Uterus (tissue), 4 donors: Measurements from ENCODE around the gene CRYL1. TPM values are rescaled to one million over a fixed set of nuclear protein-coding genes. Genes with fewer than 3 reads are reported as not detected.
A peak's percentile ranks its signal among the peaks of the same experiment; 100 is the strongest.

ENCODE experiments used
- DNase-seq, 2 donors: peaks; one replicate each; pipeline ENCODE4 v3.0.0-alpha.2; 2019 to 2020
- H3K27ac ChIP-seq, 2 donors: fragments of 200-600 bp; sonication (generic); 1 replicate in 1 of 2; 2 replicates in 1 of 2; pipeline ENCODE4 v1.5.1; 2016 to 2018
- H3K27me3 ChIP-seq, 2 donors: fragments of 200-600 bp; sonication (generic); one replicate each; pipeline ENCODE4 v1.5.1; 2018 to 2019; ENCODE audit warnings: control low read depth in 1 of 2
- H3K36me3 ChIP-seq, 2 donors: fragments of 200-600 bp; sonication (generic); one replicate each; pipeline ENCODE4 v1.5.1; 2019; ENCODE audit warnings: control low read depth in 1 of 2
- H3K4me1 ChIP-seq, 2 donors: fragments of 200-600 bp; sonication (generic); one replicate each; pipeline ENCODE4 v1.5.1; 2018 to 2019; ENCODE audit warnings: control low read depth in 1 of 2
- H3K4me3 ChIP-seq, 2 donors: fragments of 200-600 bp; sonication (generic); 1 replicate in 1 of 2; 2 replicates in 1 of 2; pipeline ENCODE4 v1.5.1; 2018 to 2019; ENCODE audit warnings: mild to moderate bottlenecking in 1 of 2
- H3K9me3 ChIP-seq, 2 donors: fragments of 200-600 bp; sonication (generic); one replicate each; pipeline ENCODE4 v1.5.1; 2019; ENCODE audit warnings: control low read depth in 1 of 2
- CTCF ChIP-seq, 4 experiments: fragments of 200-600 bp in 2 of 4; fragments of 450-650 bp in 2 of 4; sonication (generic) in 2 of 4; IDR thresholded peaks; one replicate each; pipeline ENCODE4 v1.5.1; 2016 to 2019; ENCODE audit warnings: antibody characterized with exemption in 4 of 4, mild to moderate bottlenecking in 2 of 4, moderate library complexity in 1 of 4
- POLR2A ChIP-seq, 2 donors: fragments of 450-650 bp; IDR thresholded peaks; one replicate each; pipeline ENCODE4 v1.6.1; 2016; ENCODE audit warnings: antibody characterized with exemption in 2 of 2, mild to moderate bottlenecking in 1 of 2, moderate library complexity in 1 of 2
- intact Hi-C: fragments of 100-400 bp; cut with DNase I; formaldehyde crosslinking; loops from one replicate; pipeline ENCODE4 v1.15.1; 2023; ENCODE audit warnings: low total_unique reads
- total RNA-seq, 4 donors: library from RNA; depleted of rRNA in 3 of 4; stranded (reverse); fragments of >200 nt in 3 of 4; gene quantifications; one replicate each; pipeline versions ENCODE4 v1.1.0 to v1.2.4, GENCODE V29; 2014 to 2023
- donor health status: DM: yes; HTN: yes; CAD: no.

Gene CRYL1
- total RNA-seq, 4 donors from 2014 or later = 35.6 to 90.4 (median 50.7) TPM

- no peaks in the 10 kb centered on the region for H3K36me3 ChIP-seq
- H3K4me1 ChIP-seq = no peaks in the 10 kb centered on the region
- H3K4me3 ChIP-seq = peak overlapping the region; percentile 72 to 87
- peak overlapping the region; percentile 88 to 93 for H3K27ac ChIP-seq
- H3K27me3 ChIP-seq = no peaks in the 10 kb centered on the region
- no peak for TF ChIP-seq CTCF (IDR thresholded peaks at IDR 0.05)
- no peak for TF ChIP-seq POLR2A (IDR thresholded peaks at IDR 0.05)
- no peak for DNase-seq
- H3K9me3 ChIP-seq = no peaks in the 10 kb centered on the region
- intact Hi-C loops = no loop called here
These were observed 42.3 kb upstream of the CRYL1 start for GRCh38 chr13:20567881-20568528.

GRCh38 chr13:20566898-20567874, 41.5 kb upstream of the CRYL1 start, which contains the start of gene IFT88:
TSS of gene IFT88 (plus strand) at chr13:20567157. CDS start at chr13:20574386, 7,229 bp downstream.
- intact Hi-C loops = no loop called here
- TF ChIP-seq CTCF (IDR thresholded peaks at IDR 0.05) = peak in 2 of 4 experiments; percentile 10 to 32
- TF ChIP-seq POLR2A (IDR thresholded peaks at IDR 0.05) = peak; percentile 34 to 57

GRCh38 chr13:20566468-20566897, 40.8 kb upstream of the CRYL1 start:
- Histone ChIP-seq H3K4me1 (no peaks in the 10 kb centered on the region), H3K9me3 (no peaks in the 10 kb centered on the region), H3K27me3 (no peaks in the 10 kb centered on the region), H3K27ac (peak overlapping the region; percentile 88 to 93), H3K36me3 (no peaks in the 10 kb centered on the region), H3K4me3 (peak overlapping the region; percentile 72 to 87)
- intact Hi-C loops = no loop called here
- no peak for TF ChIP-seq CTCF (IDR thresholded peaks at IDR 0.05)
- no peak for TF ChIP-seq POLR2A (IDR thresholded peaks at IDR 0.05)
- DNase-seq = peak in 1 of 2 donors; percentile 70

More at GRCh38 chr13:20566898-20567874, 41.5 kb upstream of the CRYL1 start, which contains the start of gene IFT88:
- Histone ChIP-seq H3K36me3 (no peaks in the 10 kb centered on the region), H3K27me3 (no peaks in the 10 kb centered on the region), H3K9me3 (no peaks in the 10 kb centered on the region), H3K4me3 (peak within 1 kb of the TSS; percentile 72 to 87), H3K27ac (peak within 1 kb of the TSS; percentile 88 to 93), H3K4me1 (no peaks in the 10 kb centered on the region)
- DNase-seq = peak; percentile 84 to 88

- intact Hi-C loops = no loop called here
These were observed 39.6 kb upstream of the CRYL1 start for GRCh38 chr13:20565115-20565736.

More at GRCh38 chr13:20565115-20565736, 39.6 kb upstream of the CRYL1 start:
- Histone ChIP-seq H3K9me3 (no peaks in the 10 kb centered on the region), H3K36me3 (no peaks in the 10 kb centered on the region), H3K4me3 (no peak overlapping the region), H3K27ac (no peak overlapping the region), H3K4me1 (no peaks in the 10 kb centered on the region), H3K27me3 (no peaks in the 10 kb centered on the region)
- TF ChIP-seq POLR2A (IDR thresholded peaks at IDR 0.05) (no peak), CTCF (IDR thresholded peaks at IDR 0.05) (no peak)
- DNase-seq = no peak
